ENCODE data around the gene SENP7.
"Not testable (repeated sequence)": the region's sequence is repeated elsewhere in the genome, so short reads cannot be mapped to it uniquely, and the experiment has no call there.

GRCh38 chr3:101536955-101537354 lies 23.9 kb upstream of the SENP7 start:
- TF ChIP-seq TOX (CRISPR knock-in tag; IDR thresholded peaks at IDR 0.05; ENCODE audit: borderline replicate concordance); RARB (CRISPR knock-in tag; IDR thresholded peaks at IDR 0.05); ZFP30 (CRISPR knock-in tag; IDR thresholded peaks at IDR 0.05): not testable (repeated sequence)

Data from SK-N-SH treated with all-trans-retinoic acid at 6 μM for 48 hours (cell line).